ENCODE data around the gene CSAG2.
"Not testable (repeated sequence)": the region's sequence is repeated elsewhere in the genome, so short reads cannot be mapped to it uniquely, and the experiment has no call there.

Gene CSAG2, protein sequence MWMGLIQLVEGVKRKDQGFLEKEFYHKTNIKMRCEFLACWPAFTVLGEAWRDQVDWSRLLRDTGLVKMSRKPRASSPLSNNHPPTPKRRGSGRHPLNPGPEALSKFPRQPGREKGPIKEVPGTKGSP

DNA sequence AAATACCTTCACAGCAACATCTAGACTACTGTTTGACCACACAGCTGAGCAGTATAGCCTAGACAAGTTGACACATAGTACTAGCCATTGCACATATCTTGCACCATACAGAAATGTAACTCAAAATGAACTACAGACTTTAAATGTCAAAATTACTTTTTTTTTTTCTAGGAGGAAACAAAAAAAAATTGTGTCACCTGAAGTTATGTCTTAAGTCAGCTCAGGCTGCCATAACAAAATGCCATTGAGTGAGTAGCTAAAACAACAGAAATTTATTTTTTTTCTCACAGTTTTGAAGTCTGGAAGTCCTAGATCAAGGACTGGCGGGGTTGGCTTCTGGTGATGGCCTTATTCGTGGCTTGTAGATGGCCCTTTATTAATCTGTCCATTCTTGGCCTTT is at the start of gene CSAG2:
Gene CSAG2 (minus strand): TSS at position 101 of the 400 bp plus-strand sequence. CDS start 161 bp downstream, outside the sequence.
- not testable (repeated sequence) for DNase-seq (ENCODE audit: low read depth in 2 of 2)

DNA sequence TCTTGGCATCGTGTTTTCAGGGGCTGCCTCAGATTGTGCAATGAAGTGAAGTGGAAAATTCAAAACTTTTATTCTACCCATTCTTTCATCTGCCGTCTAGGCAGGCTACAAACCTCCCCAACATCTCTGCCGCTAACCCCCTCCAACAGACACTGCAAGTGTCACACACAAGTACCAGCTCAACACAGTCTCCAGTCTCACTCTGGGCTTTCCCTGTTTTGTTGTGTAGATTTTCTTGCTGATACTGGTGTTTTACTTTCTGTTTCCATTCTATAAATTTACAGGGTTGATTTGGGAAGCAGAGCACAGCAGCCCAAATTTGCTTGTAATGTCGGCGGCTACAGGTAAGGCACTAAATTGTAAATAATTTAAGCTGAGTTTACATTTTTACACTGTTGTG is 45.8 kb upstream of the CSAG2 start:
- not testable (repeated sequence) for DNase-seq (ENCODE audit: low read depth in 2 of 2)

DNA sequence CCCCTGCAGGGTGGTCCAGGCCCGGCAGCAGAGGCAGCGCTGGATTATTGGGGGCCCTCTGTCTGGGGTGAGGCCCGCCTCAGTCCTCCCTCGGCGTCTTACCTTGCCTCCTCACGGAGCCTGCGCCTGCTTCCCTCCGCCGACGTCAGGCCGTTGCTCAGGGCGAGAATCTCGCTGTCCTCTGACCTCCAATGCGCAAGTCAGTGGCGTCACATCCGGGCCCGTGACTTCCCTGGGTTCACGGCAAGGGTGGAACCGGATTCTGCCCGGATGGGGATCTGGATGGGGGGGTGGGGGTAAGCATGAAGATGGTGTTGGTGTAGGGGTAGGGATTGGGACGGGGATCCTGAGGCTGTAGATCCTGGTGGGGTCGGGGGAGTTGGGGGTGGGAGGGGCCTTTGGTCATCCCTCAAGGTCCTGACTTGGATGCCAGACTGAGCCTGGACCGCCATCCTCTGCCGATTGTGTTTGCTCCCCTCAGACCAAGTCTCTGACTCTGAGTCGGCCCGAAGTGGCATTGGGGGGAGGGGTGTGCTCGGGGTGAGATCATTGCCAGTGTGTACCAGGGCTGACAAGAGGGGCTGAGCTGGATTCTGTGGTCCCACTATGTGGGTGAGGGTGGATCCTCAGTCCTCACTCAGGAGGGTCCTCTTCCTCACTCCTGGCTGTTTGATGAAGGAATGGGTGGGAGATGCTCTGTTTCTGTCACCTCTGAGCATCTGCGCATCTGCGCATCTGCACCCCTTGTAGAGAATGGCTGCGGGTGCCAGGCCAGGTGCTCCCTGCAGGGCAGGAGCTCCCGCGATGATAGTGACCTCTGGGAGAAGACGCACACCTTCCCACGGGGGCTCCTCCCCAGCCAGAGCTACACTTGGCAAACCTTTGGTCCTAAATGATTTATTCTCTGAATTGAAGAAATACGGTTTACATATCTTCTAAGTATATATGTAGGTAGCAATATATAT is 44.9 kb upstream of the CSAG2 start, which contains the start of gene MAGEA2:
Gene MAGEA2 (minus strand): TSS at position 157 of the 965 bp plus-strand sequence. CDS start 2,479 bp downstream, outside the sequence.
- not testable (repeated sequence) for DNase-seq (ENCODE audit: low read depth in 2 of 2)

DNA sequence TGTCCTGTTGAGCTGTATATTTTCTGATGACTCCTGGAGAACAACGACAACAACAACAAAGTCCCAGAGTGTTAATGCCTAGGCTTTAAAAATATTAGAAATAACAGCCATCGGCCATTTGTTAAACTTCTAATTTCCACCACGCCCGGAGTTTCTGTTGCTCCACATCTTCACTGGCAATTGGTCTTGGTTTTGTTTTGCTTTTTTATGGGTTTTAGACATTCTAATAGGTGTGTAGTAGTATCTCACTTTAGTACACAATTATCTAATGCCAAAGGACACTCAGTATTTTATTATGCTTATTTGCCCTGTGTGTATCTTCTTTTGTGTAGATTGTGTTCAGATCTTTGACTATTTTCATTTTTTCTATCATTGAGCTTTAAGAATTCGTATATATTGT is 29.5 kb upstream of the CSAG2 start:
- no peak for DNase-seq (ENCODE audit: low read depth in 2 of 2)

DNA sequence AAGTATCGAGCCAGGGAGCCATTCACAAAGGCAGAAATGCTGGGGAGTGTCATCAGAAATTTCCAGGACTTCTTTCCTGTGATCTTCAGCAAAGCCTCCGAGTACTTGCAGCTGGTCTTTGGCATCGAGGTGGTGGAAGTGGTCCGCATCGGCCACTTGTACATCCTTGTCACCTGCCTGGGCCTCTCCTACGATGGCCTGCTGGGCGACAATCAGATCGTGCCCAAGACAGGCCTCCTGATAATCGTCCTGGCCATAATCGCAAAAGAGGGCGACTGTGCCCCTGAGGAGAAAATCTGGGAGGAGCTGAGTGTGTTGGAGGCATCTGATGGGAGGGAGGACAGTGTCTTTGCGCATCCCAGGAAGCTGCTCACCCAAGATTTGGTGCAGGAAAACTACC is 27.5 kb upstream of the CSAG2 start:
- not testable (repeated sequence) for DNase-seq (ENCODE audit: low read depth in 2 of 2)

DNA sequence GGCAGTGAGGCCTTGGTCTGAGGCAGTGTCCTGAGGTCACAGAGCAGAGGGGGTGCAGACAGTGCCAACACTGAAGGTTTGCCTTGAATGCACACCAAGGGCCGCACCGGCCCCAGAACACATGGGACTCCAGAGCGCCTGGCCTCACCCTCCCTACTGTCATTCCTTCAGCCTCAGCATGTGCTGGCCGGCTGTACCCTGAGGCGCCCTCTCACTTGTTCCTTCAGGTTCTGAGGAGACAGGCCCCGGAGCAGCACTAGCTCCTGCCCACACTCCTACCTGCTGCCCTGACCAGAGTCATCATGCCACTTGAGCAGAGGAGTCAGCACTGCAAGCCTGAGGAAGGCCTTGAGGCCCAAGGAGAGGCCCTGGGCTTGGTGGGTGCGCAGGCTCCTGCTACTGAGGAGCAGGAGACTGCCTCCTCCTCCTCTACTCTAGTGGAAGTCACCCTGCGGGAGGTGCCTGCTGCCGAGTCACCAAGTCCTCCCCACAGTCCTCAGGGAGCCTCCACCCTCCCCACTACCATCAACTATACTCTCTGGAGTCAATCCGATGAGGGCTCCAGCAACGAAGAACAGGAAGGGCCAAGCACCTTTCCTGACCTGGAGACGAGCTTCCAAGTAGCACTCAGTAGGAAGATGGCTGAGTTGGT is 26.9 kb upstream of the CSAG2 start:
- DNase-seq (ENCODE audit: low read depth in 2 of 2): no peak

DNA sequence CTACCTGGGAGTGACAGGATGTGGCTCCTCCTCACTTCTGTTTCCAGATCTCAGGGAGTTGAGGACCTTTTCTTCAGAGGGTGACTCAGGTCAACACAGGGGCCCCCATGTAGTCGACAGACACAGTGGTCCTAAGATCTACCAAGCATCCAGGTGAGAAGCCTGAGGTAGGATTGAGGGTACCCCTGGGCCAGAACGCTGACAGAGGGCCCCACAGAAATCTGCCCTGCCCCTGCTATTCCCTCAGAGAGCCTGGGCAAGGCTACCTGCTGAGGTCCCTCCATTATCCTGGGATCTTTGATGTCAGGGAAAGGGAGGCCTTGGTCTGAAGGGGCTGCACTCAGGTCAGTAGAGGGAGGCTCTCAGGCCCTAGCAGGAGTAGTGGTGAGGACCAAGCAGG is 26.0 kb upstream of the CSAG2 start:
- DNase-seq (ENCODE audit: low read depth in 2 of 2): no peak

DNA sequence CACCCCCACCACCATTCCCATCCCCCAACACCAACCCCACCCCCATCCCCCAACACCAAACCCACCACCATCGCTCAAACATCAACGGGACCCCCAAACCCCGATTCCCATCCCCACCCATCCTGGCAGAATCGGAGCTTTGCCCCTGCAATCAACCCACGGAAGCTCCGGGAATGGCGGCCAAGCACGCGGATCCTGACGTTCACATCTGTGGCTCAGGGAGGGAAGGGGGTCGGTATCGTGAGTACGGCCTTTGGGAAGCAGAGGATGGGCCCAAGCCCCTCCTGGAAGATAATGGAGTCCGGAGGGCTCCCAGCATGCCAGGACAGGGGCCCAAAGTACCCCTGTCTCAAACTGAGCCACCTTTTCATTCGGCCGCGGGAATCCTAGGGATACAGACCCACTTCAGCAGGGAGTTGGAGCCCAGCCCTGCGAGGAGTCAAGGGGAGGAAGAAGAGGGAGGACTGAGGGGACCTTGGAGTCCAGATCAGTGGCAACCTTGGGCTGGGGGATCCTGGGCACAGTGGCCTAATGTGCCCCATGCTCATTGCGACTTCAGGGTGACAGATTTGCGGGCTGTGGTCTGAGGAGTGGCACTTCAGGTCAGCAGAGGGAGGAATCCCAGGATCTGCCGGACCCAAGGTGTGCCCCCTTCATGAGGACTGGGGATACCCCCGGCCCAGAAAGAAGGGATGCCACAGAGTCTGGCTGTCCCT is 25.2 kb upstream of the CSAG2 start:
- not testable (repeated sequence) for DNase-seq (ENCODE audit: low read depth in 2 of 2)

DNA sequence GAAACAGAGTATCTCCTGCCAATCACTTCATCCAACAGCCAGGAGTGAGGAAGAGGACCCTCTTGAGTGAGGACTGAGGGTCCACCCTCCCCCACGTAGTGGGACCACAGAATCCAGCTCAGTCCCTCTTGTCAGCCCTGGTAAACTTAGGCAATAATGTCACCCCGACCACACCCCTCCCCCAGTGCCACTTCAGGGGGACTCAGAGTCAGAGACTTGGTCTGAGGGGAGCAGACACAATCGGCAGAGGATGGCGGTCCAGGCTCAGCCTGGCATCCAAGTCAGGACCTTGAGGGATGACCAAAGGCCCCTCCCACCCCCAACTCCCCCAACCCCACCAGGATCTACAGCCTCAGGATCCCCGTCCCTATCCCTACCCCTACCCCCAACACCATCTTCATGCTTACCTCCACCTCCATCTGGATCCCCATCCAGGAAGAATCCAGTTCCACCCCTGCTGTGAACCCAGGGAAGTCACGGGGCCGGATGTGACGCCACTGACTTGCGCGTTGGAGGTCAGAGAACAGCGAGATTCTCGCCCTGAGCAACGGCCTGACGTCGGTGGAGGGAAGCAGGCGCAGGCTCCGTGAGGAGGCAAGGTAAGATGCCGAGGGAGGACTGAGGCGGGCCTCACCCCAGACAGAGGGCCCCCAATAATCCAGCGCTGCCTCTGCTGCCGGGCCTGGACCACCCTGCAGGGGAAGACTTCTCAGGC is 24.3 kb upstream of the CSAG2 start, which contains the start of the genes CSAG1 and MAGEA12:
Gene CSAG1 (minus strand): TSS at position 461 of the 715 bp plus-strand sequence. CDS start 1,261 bp downstream, outside the sequence.
Gene MAGEA12 (plus strand): TSS at position 497 of the 715 bp plus-strand sequence. CDS start 2,405 bp downstream, outside the sequence.
- DNase-seq (ENCODE audit: low read depth in 2 of 2): no peak

DNA sequence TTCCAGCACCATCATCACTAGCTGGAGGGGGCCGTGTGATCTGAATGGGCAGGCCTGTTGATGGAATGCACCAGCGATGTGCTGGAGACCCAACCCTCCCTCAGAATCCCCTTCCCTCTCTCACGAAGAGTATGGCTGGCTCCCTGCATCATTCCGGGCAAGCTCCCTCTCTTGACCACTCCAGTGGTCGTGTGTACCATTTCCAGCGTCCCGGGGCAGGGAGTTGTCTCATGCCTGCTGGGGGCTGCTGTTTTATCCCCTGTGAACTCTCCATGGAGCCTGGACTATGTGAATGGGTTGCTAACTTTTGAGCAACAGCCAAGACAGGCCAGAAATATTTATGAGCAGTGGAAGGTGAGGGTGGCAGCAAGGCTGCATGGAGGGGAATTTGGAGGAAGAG is 16.3 kb upstream of the CSAG2 start:
- DNase-seq (ENCODE audit: low read depth in 2 of 2): no peak

DNA sequence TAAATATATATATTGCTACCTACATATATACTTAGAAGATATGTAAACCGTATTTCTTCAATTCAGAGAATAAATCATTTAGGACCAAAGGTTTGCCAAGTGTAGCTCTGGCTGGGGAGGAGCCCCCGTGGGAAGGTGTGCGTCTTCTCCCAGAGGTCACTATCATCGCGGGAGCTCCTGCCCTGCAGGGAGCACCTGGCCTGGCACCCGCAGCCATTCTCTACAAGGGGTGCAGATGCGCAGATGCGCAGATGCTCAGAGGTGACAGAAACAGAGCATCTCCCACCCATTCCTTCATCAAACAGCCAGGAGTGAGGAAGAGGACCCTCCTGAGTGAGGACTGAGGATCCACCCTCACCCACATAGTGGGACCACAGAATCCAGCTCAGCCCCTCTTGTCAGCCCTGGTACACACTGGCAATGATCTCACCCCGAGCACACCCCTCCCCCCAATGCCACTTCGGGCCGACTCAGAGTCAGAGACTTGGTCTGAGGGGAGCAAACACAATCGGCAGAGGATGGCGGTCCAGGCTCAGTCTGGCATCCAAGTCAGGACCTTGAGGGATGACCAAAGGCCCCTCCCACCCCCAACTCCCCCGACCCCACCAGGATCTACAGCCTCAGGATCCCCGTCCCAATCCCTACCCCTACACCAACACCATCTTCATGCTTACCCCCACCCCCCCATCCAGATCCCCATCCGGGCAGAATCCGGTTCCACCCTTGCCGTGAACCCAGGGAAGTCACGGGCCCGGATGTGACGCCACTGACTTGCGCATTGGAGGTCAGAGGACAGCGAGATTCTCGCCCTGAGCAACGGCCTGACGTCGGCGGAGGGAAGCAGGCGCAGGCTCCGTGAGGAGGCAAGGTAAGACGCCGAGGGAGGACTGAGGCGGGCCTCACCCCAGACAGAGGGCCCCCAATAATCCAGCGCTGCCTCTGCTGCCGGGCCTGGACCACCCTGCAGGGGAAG is 5.0 kb upstream of the CSAG2 start, which contains the start of gene MAGEA2B:
Gene MAGEA2B (plus strand): TSS at position 814 of the 973 bp plus-strand sequence. CDS start 2,479 bp downstream, outside the sequence.
- not testable (repeated sequence) for DNase-seq (ENCODE audit: low read depth in 2 of 2)

DNA sequence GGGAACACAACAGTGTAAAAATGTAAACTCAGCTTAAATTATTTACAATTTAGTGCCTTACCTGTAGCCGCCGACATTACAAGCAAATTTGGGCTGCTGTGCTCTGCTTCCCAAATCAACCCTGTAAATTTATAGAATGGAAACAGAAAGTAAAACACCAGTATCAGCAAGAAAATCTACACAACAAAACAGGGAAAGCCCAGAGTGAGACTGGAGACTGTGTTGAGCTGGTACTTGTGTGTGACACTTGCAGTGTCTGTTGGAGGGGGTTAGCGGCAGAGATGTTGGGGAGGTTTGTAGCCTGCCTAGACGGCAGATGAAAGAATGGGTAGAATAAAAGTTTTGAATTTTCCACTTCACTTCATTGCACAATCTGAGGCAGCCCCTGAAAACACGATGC is 4.1 kb upstream of the CSAG2 start:
- not testable (repeated sequence) for DNase-seq (ENCODE audit: low read depth in 2 of 2)

DNA sequence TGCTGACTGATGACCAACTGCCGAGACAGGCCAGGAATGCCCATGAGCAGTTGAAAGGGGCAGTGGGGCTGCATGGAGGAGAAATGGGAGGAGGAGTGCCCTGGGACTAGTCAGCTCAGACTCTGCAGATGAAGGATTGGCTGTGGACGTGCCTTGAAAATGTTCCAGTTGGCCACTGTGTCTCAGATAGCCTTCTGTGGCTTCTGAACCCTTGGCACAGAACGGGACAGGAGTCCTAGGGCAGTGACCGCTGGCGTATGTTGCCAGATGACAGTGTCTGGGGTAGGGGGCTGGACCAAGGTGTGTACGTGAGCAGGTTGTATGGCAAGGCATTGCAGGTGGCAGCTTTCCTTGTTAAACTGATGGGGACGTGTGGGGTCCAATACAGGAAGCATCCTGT is 2.6 kb downstream of the CSAG2 start:
- DNase-seq (ENCODE audit: low read depth in 2 of 2): not testable (repeated sequence)

DNA sequence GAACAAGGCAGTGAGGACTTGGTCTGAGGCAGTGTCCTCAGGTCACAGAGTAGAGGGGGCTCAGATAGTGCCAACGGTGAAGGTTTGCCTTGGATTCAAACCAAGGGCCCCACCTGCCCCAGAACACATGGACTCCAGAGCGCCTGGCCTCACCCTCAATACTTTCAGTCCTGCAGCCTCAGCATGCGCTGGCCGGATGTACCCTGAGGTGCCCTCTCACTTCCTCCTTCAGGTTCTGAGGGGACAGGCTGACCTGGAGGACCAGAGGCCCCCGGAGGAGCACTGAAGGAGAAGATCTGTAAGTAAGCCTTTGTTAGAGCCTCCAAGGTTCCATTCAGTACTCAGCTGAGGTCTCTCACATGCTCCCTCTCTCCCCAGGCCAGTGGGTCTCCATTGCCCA is 8.7 kb downstream of the CSAG2 start:
- not testable (repeated sequence) for DNase-seq (ENCODE audit: low read depth in 2 of 2)

DNA sequence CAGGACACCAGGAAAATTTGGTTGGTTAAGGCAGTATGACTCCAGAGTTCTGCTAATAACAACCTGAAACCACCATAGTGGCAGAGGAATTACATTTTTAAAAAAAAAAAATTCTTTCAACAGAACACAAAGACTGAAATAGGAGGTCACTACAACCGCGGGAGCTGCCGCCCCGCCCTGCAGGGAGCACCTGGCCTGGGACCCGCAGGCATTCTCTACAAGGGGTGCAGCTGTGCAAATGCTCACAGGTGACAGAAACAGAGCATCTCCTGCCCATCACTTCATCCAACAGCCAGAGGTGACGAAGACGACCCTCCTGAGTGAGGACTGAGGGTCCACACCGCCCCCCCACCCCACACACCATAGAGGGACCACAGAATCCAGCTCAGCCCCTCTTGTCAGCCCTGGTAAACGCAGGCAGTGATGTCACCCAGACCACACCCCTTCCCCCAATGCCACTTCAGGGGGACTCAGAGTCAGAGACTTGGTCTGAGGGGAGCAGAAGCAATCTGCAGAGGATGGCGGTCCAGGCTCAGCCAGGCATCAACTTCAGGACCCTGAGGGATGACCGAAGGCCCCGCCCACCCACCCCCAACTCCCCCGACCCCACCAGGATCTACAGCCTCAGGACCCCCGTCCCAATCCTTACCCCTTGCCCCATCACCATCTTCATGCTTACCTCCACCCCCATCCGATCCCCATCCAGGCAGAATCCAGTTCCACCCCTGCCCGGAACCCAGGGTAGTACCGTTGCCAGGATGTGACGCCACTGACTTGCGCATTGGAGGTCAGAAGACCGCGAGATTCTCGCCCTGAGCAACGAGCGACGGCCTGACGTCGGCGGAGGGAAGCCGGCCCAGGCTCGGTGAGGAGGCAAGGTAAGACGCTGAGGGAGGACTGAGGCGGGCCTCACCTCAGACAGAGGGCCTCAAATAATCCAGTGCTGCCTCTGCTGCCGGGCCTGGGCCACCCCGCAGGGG is 10.8 kb downstream of the CSAG2 start, which contains the start of gene MAGEA3:
Gene MAGEA3 (plus strand): TSS at position 843 of the 980 bp plus-strand sequence. CDS start 2,039 bp downstream, outside the sequence.
- DNase-seq (ENCODE audit: low read depth in 2 of 2): not testable (repeated sequence)

DNA sequence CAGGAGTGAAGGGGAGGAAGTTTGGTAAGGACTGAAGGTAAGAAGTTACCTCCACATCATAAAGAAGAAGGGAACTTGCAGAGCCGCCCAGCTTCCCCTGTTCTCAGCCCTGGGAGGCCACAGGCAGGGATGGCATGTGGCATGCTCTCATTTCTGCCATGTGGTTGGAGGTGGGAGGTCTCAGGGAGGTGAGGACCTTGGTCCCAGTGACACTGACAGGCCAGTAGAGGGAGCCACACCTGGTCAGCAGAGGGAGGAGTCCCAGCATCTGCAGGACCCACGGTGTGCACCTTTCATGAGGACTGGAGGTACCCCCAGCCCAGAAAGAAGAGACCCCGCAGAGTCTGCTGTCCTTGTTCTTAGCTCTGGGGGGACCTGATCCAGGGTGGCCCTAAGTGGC is 28.1 kb downstream of the CSAG2 start:
- DNase-seq (ENCODE audit: low read depth in 2 of 2): not testable (repeated sequence)

DNA sequence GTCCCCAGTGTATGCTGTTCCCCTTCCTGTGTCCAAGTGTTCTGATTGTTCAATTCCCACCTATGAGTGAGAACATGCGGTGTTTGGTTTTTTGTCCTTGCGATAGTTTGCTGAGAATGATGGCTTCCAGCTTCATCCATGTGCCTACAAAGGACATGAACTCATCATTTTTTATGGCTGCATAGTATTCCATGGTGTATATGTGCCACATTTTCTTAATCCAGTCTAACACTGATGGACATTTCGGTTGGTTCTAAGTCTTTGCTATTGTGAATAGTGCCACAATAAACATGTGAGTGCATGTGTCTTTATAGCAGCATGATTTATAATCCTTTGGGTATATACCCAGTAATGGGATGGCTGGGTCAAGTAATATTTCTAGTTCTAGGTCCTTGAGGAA is 34.4 kb downstream of the CSAG2 start:
- not testable (repeated sequence) for DNase-seq (ENCODE audit: low read depth in 2 of 2)

DNA sequence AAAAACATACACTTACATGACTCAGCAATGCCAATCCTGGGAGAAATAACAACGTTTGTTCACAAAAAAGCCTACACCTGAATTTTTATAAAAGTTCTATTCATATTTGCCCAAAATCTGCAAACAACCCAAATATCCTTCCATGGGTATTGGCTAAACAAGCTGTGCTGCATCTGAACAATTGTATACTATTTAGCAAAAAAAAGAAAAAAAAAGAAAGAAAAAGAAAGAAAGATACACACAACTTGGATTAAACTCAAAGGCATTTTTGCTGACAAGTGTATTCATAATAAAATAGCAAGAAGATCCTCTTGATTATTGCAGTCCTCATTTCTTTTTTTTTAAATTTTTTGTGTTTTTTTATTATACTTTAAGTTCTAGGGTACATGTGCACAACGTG is 34.9 kb downstream of the CSAG2 start:
- no peak for DNase-seq (ENCODE audit: low read depth in 2 of 2)
